HL-60 (cell line): ENCODE results near the gene CEACAM5.

Experiments used
- DNase-seq, 2 experiments: peaks; one replicate each; pipeline ENCODE4 v3.0.0-alpha.2; 2010 to 2020; ENCODE audit warnings: low read depth in 1 of 2, low spot score in 1 of 2
- H3K27ac ChIP-seq: fragments of 250-450 bp; sonication (Bioruptor Pico); replicated peaks from 2 replicates; pipeline ENCODE4 v1.5.1; 2020; ENCODE audit warnings: mild to moderate bottlenecking, moderate library complexity
- H3K27me3 ChIP-seq: fragments of 250-450 bp; sonication (Bioruptor Pico); 2 replicates; pipeline ENCODE4 v1.5.1; 2021; ENCODE audit warnings: mild to moderate bottlenecking, moderate library complexity; ENCODE audit not compliant: insufficient read depth, poor library complexity, severe bottlenecking
- H3K4me3 ChIP-seq: replicated peaks from 2 replicates; pipeline ENCODE4 v1.5.1; 2011; ENCODE audit warnings: mild to moderate bottlenecking, control low read depth, low read length; ENCODE audit not compliant: insufficient read depth
- CTCF ChIP-seq: IDR thresholded peaks from one replicate; pipeline ENCODE4 v1.5.1; 2011; ENCODE audit warnings: low read length, control low read depth, inconsistent platforms; ENCODE audit not compliant: insufficient read depth
- GABPA ChIP-seq: IDR thresholded peaks from 2 replicates; pipeline ENCODE4 v1.6.1; 2012; ENCODE audit warnings: low read depth
- POLR2AphosphoS5 ChIP-seq: IDR thresholded peaks from 2 replicates; pipeline ENCODE4 v1.6.1; 2012; ENCODE audit warnings: low read depth
- REST ChIP-seq: IDR thresholded peaks from 2 replicates; pipeline ENCODE4 v1.6.1; 2012; ENCODE audit warnings: low read depth; ENCODE audit not compliant: insufficient replicate concordance
- SPI1 ChIP-seq: IDR thresholded peaks from 2 replicates; pipeline ENCODE4 v1.6.1; 2012; ENCODE audit warnings: low read depth, mild to moderate bottlenecking, borderline replicate concordance
- long read RNA-seq: library from polyadenylated mRNA; unstranded; transcript quantifications from one replicate; pipeline ENCODE4 v2.0.0, GENCODE V29; 2020

The CEACAM5 gene
- long read RNA-seq, result 0 reads

- Histone ChIP-seq H3K27me3 (peaks cover 3% of the 10 kb centered on the region), H3K27ac (no peak within 1 kb of the TSS), H3K4me3 (no peak within 1 kb of the TSS)
- TF ChIP-seq CTCF (no peak), REST (no peak), GABPA (no peak), POLR2AphosphoS5 (no peak), SPI1 (no peak)
- no peak for DNase-seq
These were observed at the start of gene CEACAM5 for GRCh38 chr19:41708481-41708880. TSS of gene CEACAM5 (plus strand) at chr19:41708626. CDS start at chr19:41708732, 106 bp downstream.

DNA sequence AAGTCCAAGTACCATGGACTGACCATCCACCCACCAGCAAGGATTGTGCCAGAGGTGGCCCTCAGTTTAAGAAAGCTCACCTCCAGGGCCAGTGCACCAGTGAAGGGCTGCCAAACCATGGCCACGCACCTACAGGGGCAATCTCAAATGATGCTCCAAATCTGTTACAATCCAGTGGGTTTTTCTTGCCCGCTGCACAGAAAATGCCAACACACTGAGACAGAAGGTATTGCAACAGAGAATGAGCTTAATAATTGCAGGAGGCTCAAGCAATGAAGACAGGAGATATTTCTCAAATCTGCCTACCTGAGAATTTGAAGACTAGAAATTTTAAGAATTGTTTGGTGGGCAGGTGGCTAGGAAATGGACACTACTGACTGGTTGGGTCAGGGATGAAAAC is 42.4 kb upstream of the CEACAM5 start:
- TF ChIP-seq REST (no peak), POLR2AphosphoS5 (no peak), SPI1 (no peak), GABPA (no peak), CTCF (no peak)
- Histone ChIP-seq H3K4me3 (no peak overlapping the region), H3K27ac (no peak overlapping the region), H3K27me3 (peaks cover 7% of the 10 kb centered on the region)
- DNase-seq, result no peak

- Histone ChIP-seq H3K27ac (no peak overlapping the region), H3K4me3 (no peak overlapping the region), H3K27me3 (peaks cover 7% of the 10 kb centered on the region)
- no peak for DNase-seq
- TF ChIP-seq CTCF (no peak), POLR2AphosphoS5 (no peak), REST (no peak), GABPA (no peak), SPI1 (no peak)
These were observed 40.1 kb upstream of the CEACAM5 start for GRCh38 chr19:41668315-41668714.
